ENCODE results near the gene AXL. TPM values are rescaled to one million over a fixed set of nuclear protein-coding genes. Genes with fewer than 3 reads are reported as not detected.

The AXL gene
- total RNA-seq, 1 experiment from 2014 or later = 128 TPM

DNA sequence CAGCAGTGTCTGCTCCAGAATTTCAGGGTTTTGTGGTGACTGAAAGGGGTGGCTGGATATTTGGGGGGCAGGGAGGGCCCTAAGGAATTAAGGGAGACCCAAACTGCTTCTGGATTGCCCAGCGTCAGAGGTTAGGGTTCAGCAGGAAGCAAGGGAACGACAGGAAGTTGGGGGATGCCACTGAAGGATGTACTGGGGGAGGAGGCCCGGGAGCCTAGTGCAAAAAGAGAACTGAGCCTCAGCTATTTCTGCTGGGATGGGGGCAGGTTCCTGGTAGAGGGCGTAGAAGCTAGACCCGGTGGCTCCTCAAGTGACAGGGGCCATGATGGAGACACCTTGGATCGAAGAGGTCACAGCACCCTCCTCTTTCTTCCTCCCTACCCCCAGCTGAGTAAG lies 24.9 kb upstream of the AXL start:
- in situ Hi-C loops (cut with HindIII; ENCODE audit: low pct_unique_long_range_greater_than_20kb, low sequenced_read_pairs) = no loop called here
- DNase-seq (ENCODE audit: low read depth, low spot score) (no peak), ATAC-seq (no peak)
- ChIA-PET CTCF (no interaction called here), POLR2A (interaction anchor here (0.6 kb wide), 1 partner anchor 15 kb away, joined by 5 read pairs; no protein-coding TSS in a partner anchor)
- Histone ChIP-seq H3K4me1 (ENCODE audit: control insufficient read depth, insufficient read depth, low read length) (no peaks in the 10 kb centered on the region; the same call in none of the 2 replicates), H3K36me3 (ENCODE audit: control insufficient read depth, insufficient read depth, low read length) (no peaks in the 10 kb centered on the region; the same call in 1 of the 2 replicates), H3K27ac (ENCODE audit: low read length) (no peak overlapping the region), H3K27me3 (ENCODE audit: control insufficient read depth, insufficient read depth, low read length) (no peaks in the 10 kb centered on the region), H3K4me3 (ENCODE audit: low read depth in 2 of 2, low read length in 2 of 2) (no peak overlapping the region; a peak in 1 of 4 replicates), H3K9me3 (ENCODE audit: control insufficient read depth, insufficient read depth, low read depth, low read length) (no peaks in the 10 kb centered on the region)
- no TSS peak for BruUV-seq (replicated peaks)
- intact Hi-C loops (cut with micrococcal nuclease; ENCODE audit: unreplicated experiment) = no loop called here
- TF ChIP-seq TCF7L2 (IDR thresholded peaks at IDR 0.05; ENCODE audit: low read depth, low read length) (no peak), SIN3A (IDR thresholded peaks at IDR 0.05; ENCODE audit: borderline replicate concordance, insufficient read depth, low read depth, low read length) (no peak), POLR2AphosphoS5 (IDR thresholded peaks at IDR 0.05; ENCODE audit: low read depth, low read length) (no peak)
- TF ChIP-seq, protein P1, sequence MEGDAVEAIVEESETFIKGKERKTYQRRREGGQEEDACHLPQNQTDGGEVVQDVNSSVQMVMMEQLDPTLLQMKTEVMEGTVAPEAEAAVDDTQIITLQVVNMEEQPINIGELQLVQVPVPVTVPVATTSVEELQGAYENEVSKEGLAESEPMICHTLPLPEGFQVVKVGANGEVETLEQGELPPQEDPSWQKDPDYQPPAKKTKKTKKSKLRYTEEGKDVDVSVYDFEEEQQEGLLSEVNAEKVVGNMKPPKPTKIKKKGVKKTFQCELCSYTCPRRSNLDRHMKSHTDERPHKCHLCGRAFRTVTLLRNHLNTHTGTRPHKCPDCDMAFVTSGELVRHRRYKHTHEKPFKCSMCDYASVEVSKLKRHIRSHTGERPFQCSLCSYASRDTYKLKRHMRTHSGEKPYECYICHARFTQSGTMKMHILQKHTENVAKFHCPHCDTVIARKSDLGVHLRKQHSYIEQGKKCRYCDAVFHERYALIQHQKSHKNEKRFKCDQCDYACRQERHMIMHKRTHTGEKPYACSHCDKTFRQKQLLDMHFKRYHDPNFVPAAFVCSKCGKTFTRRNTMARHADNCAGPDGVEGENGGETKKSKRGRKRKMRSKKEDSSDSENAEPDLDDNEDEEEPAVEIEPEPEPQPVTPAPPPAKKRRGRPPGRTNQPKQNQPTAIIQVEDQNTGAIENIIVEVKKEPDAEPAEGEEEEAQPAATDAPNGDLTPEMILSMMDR (IDR thresholded peaks at IDR 0.05) = no peak
- TF ChIP-seq, protein P2, sequence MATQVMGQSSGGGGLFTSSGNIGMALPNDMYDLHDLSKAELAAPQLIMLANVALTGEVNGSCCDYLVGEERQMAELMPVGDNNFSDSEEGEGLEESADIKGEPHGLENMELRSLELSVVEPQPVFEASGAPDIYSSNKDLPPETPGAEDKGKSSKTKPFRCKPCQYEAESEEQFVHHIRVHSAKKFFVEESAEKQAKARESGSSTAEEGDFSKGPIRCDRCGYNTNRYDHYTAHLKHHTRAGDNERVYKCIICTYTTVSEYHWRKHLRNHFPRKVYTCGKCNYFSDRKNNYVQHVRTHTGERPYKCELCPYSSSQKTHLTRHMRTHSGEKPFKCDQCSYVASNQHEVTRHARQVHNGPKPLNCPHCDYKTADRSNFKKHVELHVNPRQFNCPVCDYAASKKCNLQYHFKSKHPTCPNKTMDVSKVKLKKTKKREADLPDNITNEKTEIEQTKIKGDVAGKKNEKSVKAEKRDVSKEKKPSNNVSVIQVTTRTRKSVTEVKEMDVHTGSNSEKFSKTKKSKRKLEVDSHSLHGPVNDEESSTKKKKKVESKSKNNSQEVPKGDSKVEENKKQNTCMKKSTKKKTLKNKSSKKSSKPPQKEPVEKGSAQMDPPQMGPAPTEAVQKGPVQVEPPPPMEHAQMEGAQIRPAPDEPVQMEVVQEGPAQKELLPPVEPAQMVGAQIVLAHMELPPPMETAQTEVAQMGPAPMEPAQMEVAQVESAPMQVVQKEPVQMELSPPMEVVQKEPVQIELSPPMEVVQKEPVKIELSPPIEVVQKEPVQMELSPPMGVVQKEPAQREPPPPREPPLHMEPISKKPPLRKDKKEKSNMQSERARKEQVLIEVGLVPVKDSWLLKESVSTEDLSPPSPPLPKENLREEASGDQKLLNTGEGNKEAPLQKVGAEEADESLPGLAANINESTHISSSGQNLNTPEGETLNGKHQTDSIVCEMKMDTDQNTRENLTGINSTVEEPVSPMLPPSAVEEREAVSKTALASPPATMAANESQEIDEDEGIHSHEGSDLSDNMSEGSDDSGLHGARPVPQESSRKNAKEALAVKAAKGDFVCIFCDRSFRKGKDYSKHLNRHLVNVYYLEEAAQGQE (IDR thresholded peaks at IDR 0.05; ENCODE audit: insufficient read depth in 1 of 2, low read depth in 2 of 2, low read length in 1 of 2) = no peak

DNA sequence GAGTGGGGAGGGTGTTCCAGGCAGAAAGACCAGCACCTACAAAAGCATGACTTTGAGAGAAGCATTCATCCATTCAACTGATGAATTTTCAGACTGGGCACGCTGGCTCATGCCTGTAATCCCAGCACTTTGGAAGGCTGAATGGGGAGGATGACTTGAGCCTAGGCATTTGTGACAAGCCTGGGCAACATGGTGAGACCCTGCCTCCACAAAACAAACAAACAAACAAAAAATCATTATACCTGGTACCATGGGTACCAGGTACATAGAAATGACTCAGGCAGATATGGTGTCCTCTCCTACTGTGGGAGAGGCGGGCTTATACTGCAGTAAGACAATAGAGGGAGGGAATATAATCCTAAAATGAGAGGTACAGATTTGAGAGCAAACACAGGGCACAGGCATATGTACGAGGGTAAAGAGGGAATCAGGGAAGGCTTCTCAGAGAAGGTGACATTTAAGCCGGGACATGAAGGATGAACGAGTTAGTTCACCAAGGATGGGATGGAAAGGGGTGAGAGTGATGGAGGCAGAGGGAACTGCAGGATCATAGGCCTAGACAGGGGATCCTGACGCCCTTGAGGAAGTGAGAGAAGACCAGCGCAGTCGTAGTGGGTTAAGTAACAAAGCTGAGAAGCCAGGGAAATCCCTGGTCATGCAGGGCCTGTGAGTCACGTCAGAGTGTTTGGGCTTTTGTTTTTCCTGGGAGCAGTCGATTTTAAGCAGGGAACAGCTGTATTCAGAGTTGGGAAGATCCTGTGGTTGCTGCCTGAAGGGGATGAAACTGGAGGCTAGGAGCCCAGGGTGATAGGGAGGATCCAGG lies 23.1 kb upstream of the AXL start:
- ChIA-PET POLR2A (no interaction called here), CTCF (no interaction called here)
- Histone ChIP-seq H3K9me3 (ENCODE audit: control insufficient read depth, insufficient read depth, low read depth, low read length) (no peaks in the 10 kb centered on the region), H3K36me3 (ENCODE audit: control insufficient read depth, insufficient read depth, low read length) (no peaks in the 10 kb centered on the region; the same call in 1 of the 2 replicates), H3K4me3 (ENCODE audit: low read depth in 2 of 2, low read length in 2 of 2) (no peak overlapping the region), H3K4me1 (ENCODE audit: control insufficient read depth, insufficient read depth, low read length) (no peaks in the 10 kb centered on the region; the same call in none of the 2 replicates), H3K27me3 (ENCODE audit: control insufficient read depth, insufficient read depth, low read length) (no peaks in the 10 kb centered on the region), H3K27ac (ENCODE audit: low read length) (no peak overlapping the region)
- intact Hi-C loops (cut with micrococcal nuclease; ENCODE audit: unreplicated experiment) = no loop called here
- TF ChIP-seq SIN3A (IDR thresholded peaks at IDR 0.05; ENCODE audit: borderline replicate concordance, insufficient read depth, low read depth, low read length) (no peak), POLR2AphosphoS5 (IDR thresholded peaks at IDR 0.05; ENCODE audit: low read depth, low read length) (no peak), TCF7L2 (IDR thresholded peaks at IDR 0.05; ENCODE audit: low read depth, low read length) (no peak)
- TF ChIP-seq, protein P2 (IDR thresholded peaks at IDR 0.05; ENCODE audit: insufficient read depth in 1 of 2, low read depth in 2 of 2, low read length in 1 of 2) = no peak
- TF ChIP-seq, protein P1 (IDR thresholded peaks at IDR 0.05) = no peak
- no peak for DNase-seq (ENCODE audit: low read depth, low spot score)
- BruUV-seq (replicated peaks) = no TSS peak
- ATAC-seq = no peak
- in situ Hi-C loops (cut with HindIII; ENCODE audit: low pct_unique_long_range_greater_than_20kb, low sequenced_read_pairs) = no loop called here

All from Panc1 (cell line).